Epithelial cell of esophagus (primary cell): ENCODE results near the gene MYOG.
A peak's percentile ranks its signal among the peaks of the same experiment; 100 is the strongest.

ENCODE experiments used
- DNase-seq: peaks from one replicate; pipeline ENCODE4 v3.0.0; 2010; ENCODE audit warnings: low read depth
- H3K4me3 ChIP-seq: 2 replicates; pipeline ENCODE4 v1.5.1; 2011; ENCODE audit warnings: mild to moderate bottlenecking, low read length, control low read depth
- CTCF ChIP-seq: IDR thresholded peaks from 2 replicates; pipeline ENCODE4 v1.5.1; 2011; ENCODE audit warnings: low read depth, mild to moderate bottlenecking, low read length, control low read depth, inconsistent platforms; ENCODE audit not compliant: insufficient read depth; ENCODE audit errors: missing control alignments

Gene MYOG

GRCh38 chr1:203046984-203047630, 38.7 kb downstream of the MYOG start:
- no peak for TF ChIP-seq CTCF

DNA sequence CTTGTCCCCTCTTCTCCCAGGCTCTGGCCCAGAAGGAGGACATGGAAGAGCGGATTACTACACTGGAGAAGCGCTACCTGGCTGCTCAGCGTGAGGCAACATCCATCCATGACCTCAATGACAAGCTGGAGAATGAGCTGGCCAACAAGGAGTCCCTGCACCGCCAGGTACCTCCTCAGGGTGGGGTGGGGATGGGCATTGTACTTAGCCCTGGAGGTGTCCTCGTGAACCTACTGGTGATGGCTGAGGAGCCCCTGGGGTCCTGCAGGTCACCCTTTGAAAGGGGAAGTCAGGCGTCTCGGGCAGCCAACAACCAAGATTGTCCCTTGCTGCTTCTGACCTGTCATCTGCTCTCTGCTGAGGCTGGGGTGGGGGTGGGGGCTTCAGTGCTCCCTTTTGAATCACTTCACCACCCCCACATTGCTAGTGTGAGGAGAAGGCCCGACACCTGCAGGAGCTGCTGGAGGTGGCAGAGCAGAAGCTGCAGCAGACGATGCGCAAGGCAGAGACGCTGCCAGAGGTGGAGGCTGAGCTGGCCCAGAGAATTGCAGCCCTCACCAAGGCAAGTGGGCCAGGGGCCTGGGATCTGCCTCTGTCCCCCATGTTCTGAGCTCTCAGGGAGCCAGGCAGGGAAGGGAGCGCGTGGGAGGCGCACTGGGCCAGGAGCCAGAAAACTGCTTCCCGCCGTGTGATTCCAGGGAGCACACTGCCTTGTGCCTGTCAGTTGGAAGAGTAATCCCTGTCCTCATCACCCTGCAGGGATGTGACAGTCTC, 39.8 kb downstream of the MYOG start:
- TF ChIP-seq CTCF: no peak
- no peak for DNase-seq
- H3K4me3 ChIP-seq: no peak overlapping the region

More at GRCh38 chr1:203046984-203047630, 38.7 kb downstream of the MYOG start:
- no peak overlapping the region for H3K4me3 ChIP-seq
- DNase-seq: peak; percentile 81

- no peak for TF ChIP-seq CTCF
- DNase-seq: no peak
Observed at GRCh38 chr1:203045336-203045735, 40.5 kb downstream of the MYOG start.

GRCh38 chr1:203044546-203045250, 41.1 kb downstream of the MYOG start:
- DNase-seq: no peak
- no peak for TF ChIP-seq CTCF
- no peak overlapping the region for H3K4me3 ChIP-seq

More at GRCh38 chr1:203045336-203045735, 40.5 kb downstream of the MYOG start:
- H3K4me3 ChIP-seq: no peak overlapping the region

DNA sequence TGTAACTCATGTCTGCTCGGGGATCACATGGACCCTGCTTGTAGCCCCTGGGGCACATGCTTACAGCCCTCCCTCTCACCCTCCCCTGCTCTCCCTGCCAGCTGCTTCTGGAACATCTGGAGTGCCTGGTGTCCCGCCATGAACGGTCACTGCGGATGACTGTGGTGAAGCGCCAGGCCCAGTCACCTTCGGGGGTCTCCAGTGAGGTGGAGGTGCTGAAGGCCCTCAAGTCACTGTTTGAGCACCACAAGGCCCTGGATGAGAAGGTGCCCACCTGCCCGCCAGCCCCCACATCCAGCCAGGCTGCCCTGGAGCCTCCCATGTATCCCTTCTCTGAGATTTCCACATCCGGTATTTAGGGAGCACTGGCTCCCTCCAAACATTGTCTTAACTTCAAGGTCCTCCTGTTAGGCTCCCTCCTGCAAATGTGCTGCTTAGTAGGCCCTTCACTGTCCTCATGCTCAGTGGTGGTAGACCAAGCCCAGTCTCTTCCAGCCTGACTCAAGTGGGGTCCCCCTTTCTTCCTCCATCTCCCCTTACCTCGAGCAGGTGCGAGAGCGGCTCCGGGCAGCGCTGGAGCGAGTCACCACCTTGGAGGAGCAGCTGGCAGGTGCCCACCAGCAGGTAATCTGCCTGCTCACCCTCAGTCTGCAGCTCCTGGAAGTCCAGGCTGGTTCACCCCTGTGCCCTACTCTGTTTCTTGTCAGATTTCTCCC, 41.8 kb downstream of the MYOG start:
- TF ChIP-seq CTCF: no peak
- H3K4me3 ChIP-seq: no peak overlapping the region
- no peak for DNase-seq

- no peak for TF ChIP-seq CTCF
- H3K4me3 ChIP-seq: no peak overlapping the region
- peak; percentile 26 for DNase-seq
Observed at GRCh38 chr1:203041351-203041932, 44.4 kb downstream of the MYOG start.
